GM18909 (cell line): ENCODE measurements around the gene PREB.
"Not testable (repeated sequence)": the region's sequence is repeated elsewhere in the genome, so short reads cannot be mapped to it uniquely, and the experiment has no call there.

Experiments
- ATAC-seq: cut with Tn5 transposase; IDR thresholded peaks from one replicate; pipeline ENCODE4 v1.9.1; 2021; ENCODE audit warnings: mild to moderate bottlenecking; ENCODE audit not compliant: unreplicated experiment, poor library complexity

PREB gene

GRCh38 chr2:27133905-27134780 lies at the start of gene PREB:
Gene PREB, minus strand, starts transcription at chr2:27134636. Its CDS starts 215 bp downstream, at chr2:27134421.
- ATAC-seq = peak; percentile 78

- no peak for ATAC-seq
Measured at GRCh38 chr2:27184115-27184514, 49.7 kb upstream of the PREB start.

- ATAC-seq = no peak
Measured at GRCh38 chr2:27182346-27182745, 47.9 kb upstream of the PREB start.

GRCh38 chr2:27179344-27180000 lies 45.0 kb upstream of the PREB start:
- no peak for ATAC-seq

- ATAC-seq = no peak
Measured at GRCh38 chr2:27178469-27178868, 44.0 kb upstream of the PREB start.

- no peak for ATAC-seq
Measured at GRCh38 chr2:27177441-27178351, 43.3 kb upstream of the PREB start.

- ATAC-seq = not testable (repeated sequence)
Measured at GRCh38 chr2:27175781-27176180, 41.3 kb upstream of the PREB start.

- no peak for ATAC-seq
Measured at GRCh38 chr2:27175330-27175729, 40.9 kb upstream of the PREB start.

- no peak for ATAC-seq
Measured at GRCh38 chr2:27174638-27175037, 40.2 kb upstream of the PREB start.

- ATAC-seq = no peak
Measured at GRCh38 chr2:27171351-27171848, 37.0 kb upstream of the PREB start.

- ATAC-seq = no peak
Measured at GRCh38 chr2:27170581-27171337, 36.3 kb upstream of the PREB start.

- ATAC-seq = no peak
Measured at GRCh38 chr2:27164960-27165763, 30.7 kb upstream of the PREB start.

GRCh38 chr2:27162151-27163121 lies 28.0 kb upstream of the PREB start:
- no peak for ATAC-seq

- ATAC-seq = no peak
Measured at GRCh38 chr2:27160191-27160590, 25.8 kb upstream of the PREB start.

GRCh38 chr2:27159271-27159670 lies 24.8 kb upstream of the PREB start:
- ATAC-seq = no peak

- ATAC-seq = no peak
Measured at GRCh38 chr2:27158468-27158867, 24.0 kb upstream of the PREB start.

GRCh38 chr2:27155069-27155520 lies 20.7 kb upstream of the PREB start:
- ATAC-seq = no peak

GRCh38 chr2:27154488-27154887 lies 20.1 kb upstream of the PREB start:
- no peak for ATAC-seq
